ENCODE results near the gene COL5A1.
"Not testable (repeated sequence)": the region's sequence is repeated elsewhere in the genome, so short reads cannot be mapped to it uniquely, and the experiment has no call there.

The COL5A1 gene

GRCh38 chr9:134641990-134642384, 384 bp downstream of the COL5A1 start:
- DNase-seq: no peak

GRCh38 chr9:134642385-134643181, 980 bp downstream of the COL5A1 start:
- no peak for DNase-seq

GRCh38 chr9:134643222-134643671, 1.6 kb downstream of the COL5A1 start:
- no peak for DNase-seq

GRCh38 chr9:134644401-134644724, 2.8 kb downstream of the COL5A1 start:
- not testable (repeated sequence) for DNase-seq

GRCh38 chr9:134644725-134645606, 3.4 kb downstream of the COL5A1 start:
- no peak for DNase-seq

GRCh38 chr9:134645607-134646365, 4.2 kb downstream of the COL5A1 start:
- DNase-seq: no peak

GRCh38 chr9:134647359-134648080, 5.9 kb downstream of the COL5A1 start:
- no peak for DNase-seq

GRCh38 chr9:134648701-134649530, 7.3 kb downstream of the COL5A1 start:
- no peak for DNase-seq

GRCh38 chr9:134650431-134651190, 9.0 kb downstream of the COL5A1 start:
- DNase-seq: no peak

GRCh38 chr9:134651226-134651905, 9.8 kb downstream of the COL5A1 start:
- DNase-seq: no peak

GRCh38 chr9:134652291-134653225, 11.0 kb downstream of the COL5A1 start:
- DNase-seq: no peak

- no peak for DNase-seq
Observed at GRCh38 chr9:134653259-134654009, 11.8 kb downstream of the COL5A1 start.

- DNase-seq: no peak
Observed at GRCh38 chr9:134655101-134655500, 13.5 kb downstream of the COL5A1 start.

- DNase-seq: no peak
Observed at GRCh38 chr9:134655586-134656333, 14.2 kb downstream of the COL5A1 start.

- no peak for DNase-seq
Observed at GRCh38 chr9:134656334-134657006, 14.9 kb downstream of the COL5A1 start.

GRCh38 chr9:134657666-134658377, 16.2 kb downstream of the COL5A1 start:
- DNase-seq: no peak

All from activated T-cell treated with anti-CD3 and anti-CD28 coated beads, Interleukin-2, amount 50 U/mL, for 1 hour (primary cell).